G401 (cell line): Measurements from ENCODE around the gene PUSL1. TPM values are rescaled to one million over a fixed set of nuclear protein-coding genes. Genes with fewer than 3 reads are reported as not detected.

Experiments used
- DNase-seq: peaks from one replicate; pipeline ENCODE4 v3.0.0-alpha.2; 2015; ENCODE audit warnings: low spot score
- in situ Hi-C: cut with HindIII; loops from 2 replicates; pipeline ENCODE4 v1.10.0; 2016; ENCODE audit warnings: low sequenced_read_pairs, mixed read lengths
- total RNA-seq: library from RNA; depleted of rRNA; stranded (reverse); fragments of >200 nt; shearing (Covaris generic); gene quantifications from 2 replicates; pipeline ENCODE4 v1.2.3, GENCODE V29; 2014; rRNA removed

PUSL1 gene
- total RNA-seq, 1 experiment from 2014 or later, result 66.7 TPM

DNA sequence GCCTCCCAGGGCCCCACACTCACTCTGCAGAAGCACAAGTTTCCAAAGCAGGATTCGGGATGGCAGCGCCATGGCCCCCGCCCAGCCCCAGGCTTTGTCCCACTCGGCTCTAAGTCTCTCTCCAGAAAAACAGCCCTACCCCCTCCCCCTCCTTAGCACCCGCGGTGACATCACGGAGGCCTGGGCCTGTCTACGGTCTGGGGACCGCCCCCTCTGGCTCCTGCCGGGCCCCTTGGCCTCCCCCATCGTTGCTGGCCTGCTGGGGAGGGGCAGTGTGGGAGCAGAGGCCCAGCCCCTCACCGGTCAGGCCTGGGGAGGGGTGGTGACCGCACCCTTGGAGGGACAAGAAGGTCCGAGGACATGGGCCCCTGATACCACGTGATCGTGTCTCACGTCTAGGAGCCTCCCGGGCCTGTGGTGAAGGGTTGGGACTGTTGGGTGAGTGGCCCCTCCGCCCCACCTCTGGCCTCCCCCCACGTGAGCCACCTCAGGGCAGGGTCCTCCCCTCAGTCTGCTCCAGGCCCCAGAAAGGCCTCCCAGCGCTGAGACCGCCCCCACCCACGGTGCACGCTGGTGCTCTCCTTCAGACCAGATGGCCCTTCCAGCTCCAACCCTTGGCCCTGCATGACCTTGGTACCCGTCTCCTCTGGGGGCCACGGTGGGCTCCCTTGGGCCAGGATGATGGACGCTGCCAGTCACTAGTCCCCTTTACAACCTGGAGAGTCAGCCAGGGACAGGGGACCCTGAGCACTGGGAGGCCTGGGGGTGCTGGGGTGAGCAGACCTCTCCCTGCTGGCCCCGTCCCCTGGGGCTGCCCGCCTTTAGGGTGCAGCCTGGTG lies 50.3 kb downstream of the PUSL1 start, which contains the start of gene MXRA8:
TSS of gene MXRA8 (minus strand) at position 123 of the 839 bp plus-strand sequence. CDS start at position 72, 51 bp downstream.
- in situ Hi-C loops, result no loop called here
- no peak for DNase-seq

- DNase-seq, result no peak
- in situ Hi-C loops, result no loop called here
Observed at GRCh38 chr1:1359308-1359663, 50.9 kb downstream of the PUSL1 start.

- in situ Hi-C loops, result no loop called here
- no peak for DNase-seq
Observed at GRCh38 chr1:1359664-1360468, 51.5 kb downstream of the PUSL1 start.

GRCh38 chr1:1360506-1361169 lies 52.2 kb downstream of the PUSL1 start:
- DNase-seq, result no peak
- in situ Hi-C loops, result no loop called here

Other genes starting within 250 kb of the PUSL1 start
- 3.5 and 4.3 TPM in 2 replicates for gene RNF223, start 234.3 kb upstream of the PUSL1 start, total RNA-seq
- gene C1orf159, start 192.5 kb upstream of the PUSL1 start, total RNA-seq, result 11.9 and 17.1 TPM in 2 replicates
- gene TTLL10, start 134.7 kb upstream of the PUSL1 start, total RNA-seq, result not detected in 2 replicates
- 1.2 TPM in 1 of 2 replicates, not detected in the other for gene TNFRSF18, start 102.0 kb upstream of the PUSL1 start, total RNA-seq
- gene TNFRSF4, start 94.4 kb upstream of the PUSL1 start, total RNA-seq, result not detected in 2 replicates
- gene SDF4, start 76.6 kb upstream of the PUSL1 start, total RNA-seq, result 92.4 and 99.1 TPM in 2 replicates
- 38.4 and 44.3 TPM in 2 replicates for gene B3GALT6, start 76.4 kb upstream of the PUSL1 start, total RNA-seq
- 5.1 and 13.3 TPM in 2 replicates for gene C1QTNF12, start 61.9 kb upstream of the PUSL1 start, total RNA-seq
- 88.4 and 102 TPM in 2 replicates for gene UBE2J2, start 34.7 kb upstream of the PUSL1 start, total RNA-seq
- 0.71 and 1.2 TPM in 2 replicates for gene SCNN1D, start 28.2 kb upstream of the PUSL1 start, total RNA-seq
- gene ACAP3, start 667 bp upstream of the PUSL1 start, total RNA-seq, result 23.6 and 33.8 TPM in 2 replicates
- 107 and 109 TPM in 2 replicates for gene INTS11, start 16.1 kb downstream of the PUSL1 start, total RNA-seq
- 22.5 and 23.5 TPM in 2 replicates for gene CPTP, start 16.2 kb downstream of the PUSL1 start, total RNA-seq
- 0.14 TPM in 1 of 2 replicates, not detected in the other for gene TAS1R3, start 22.7 kb downstream of the PUSL1 start, total RNA-seq
- 66.4 and 70.2 TPM in 2 replicates for gene DVL1, start 40.8 kb downstream of the PUSL1 start, total RNA-seq
- 23.0 and 26.7 TPM in 2 replicates for gene MXRA8, start 50.0 kb downstream of the PUSL1 start, total RNA-seq
- 210 and 263 TPM in 2 replicates for gene AURKAIP1, start 66.6 kb downstream of the PUSL1 start, total RNA-seq
- gene CCNL2, start 90.7 kb downstream of the PUSL1 start, total RNA-seq, result 79.4 and 105 TPM in 2 replicates
- gene MRPL20, start 98.7 kb downstream of the PUSL1 start, total RNA-seq, result 60.9 and 75.0 TPM in 2 replicates
- gene ANKRD65, start 112.7 kb downstream of the PUSL1 start, total RNA-seq, result 0.43 and 0.54 TPM in 2 replicates
- gene VWA1, start 127.1 kb downstream of the PUSL1 start, total RNA-seq, result 20.3 and 26.8 TPM in 2 replicates
- gene ATAD3C, start 141.1 kb downstream of the PUSL1 start, total RNA-seq, result 0.14 TPM in 1 of 2 replicates, not detected in the other
- gene ATAD3B, start 163.2 kb downstream of the PUSL1 start, total RNA-seq, result 73.1 and 102 TPM in 2 replicates
- 88.6 and 111 TPM in 2 replicates for gene ATAD3A, start 203.6 kb downstream of the PUSL1 start, total RNA-seq
- gene TMEM240, start 232.0 kb downstream of the PUSL1 start, total RNA-seq, result 1.1 TPM in 1 of 2 replicates, not detected in the other